GM18526 (cell line): ENCODE data around the gene TMEM163.

ENCODE experiments used
- POLR2A ChIP-seq: IDR thresholded peaks from 3 replicates; pipeline ENCODE4 v1.6.1; 2011; ENCODE audit not compliant: insufficient read length; ENCODE audit errors: extremely low read depth

The TMEM163 gene

DNA sequence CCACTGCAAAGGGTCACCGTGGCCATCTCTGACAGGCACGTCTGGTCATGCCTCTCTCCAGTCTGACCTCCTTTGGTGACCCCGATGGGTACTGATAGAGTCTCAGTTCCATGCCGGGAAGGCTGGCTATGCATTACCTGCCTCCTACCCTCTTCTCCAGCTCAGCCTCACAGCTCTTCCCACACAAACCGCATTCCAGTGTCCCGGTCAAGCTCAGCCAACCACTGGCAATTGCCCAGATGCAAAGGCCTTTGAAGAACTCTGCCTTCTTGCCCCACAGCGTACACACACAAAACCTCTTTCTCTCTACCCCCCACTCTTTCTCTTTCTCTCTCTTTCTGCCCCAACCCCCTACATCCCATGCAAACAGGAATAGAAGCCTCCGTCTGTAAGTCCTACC, 37.6 kb downstream of the TMEM163 start:
- no peak for TF ChIP-seq POLR2A

DNA sequence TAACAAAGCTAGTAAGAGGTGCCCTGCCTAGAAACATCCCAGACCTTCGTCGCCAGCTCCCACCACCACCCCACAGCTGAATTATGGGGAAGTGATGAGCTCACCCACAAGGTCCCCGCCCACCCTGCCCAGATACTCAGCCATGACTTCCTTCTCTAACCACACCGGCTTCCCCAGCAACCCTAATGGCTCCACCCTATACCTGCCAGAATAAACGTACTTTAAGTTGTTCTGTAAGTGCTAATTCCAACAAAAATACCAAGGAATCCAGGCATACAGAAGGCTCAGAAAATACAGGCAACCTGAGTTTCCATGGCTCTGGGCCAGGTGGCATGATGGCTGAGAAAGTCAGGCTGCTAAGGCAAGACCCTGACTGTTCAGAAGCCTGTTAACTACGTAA, 39.1 kb downstream of the TMEM163 start:
- no peak for TF ChIP-seq POLR2A

DNA sequence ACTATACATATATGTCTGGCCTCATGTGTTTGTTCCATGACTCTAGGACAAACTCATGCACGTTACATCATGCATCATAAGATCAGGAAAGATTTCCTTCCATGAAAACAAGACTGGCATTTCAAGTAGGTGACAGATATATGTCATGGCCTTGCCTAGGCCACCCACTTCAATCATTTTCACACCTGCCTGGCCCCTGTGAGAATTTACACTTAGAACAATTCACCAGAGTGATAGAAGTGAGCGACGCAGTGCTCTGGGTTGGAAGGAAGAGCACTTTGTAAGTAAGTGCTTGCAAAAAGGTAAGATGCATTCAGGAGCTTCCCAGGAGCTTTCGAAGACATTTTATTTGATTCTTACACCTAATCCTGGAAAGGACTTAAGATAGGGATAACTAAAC, 39.5 kb downstream of the TMEM163 start:
- TF ChIP-seq POLR2A = no peak

DNA sequence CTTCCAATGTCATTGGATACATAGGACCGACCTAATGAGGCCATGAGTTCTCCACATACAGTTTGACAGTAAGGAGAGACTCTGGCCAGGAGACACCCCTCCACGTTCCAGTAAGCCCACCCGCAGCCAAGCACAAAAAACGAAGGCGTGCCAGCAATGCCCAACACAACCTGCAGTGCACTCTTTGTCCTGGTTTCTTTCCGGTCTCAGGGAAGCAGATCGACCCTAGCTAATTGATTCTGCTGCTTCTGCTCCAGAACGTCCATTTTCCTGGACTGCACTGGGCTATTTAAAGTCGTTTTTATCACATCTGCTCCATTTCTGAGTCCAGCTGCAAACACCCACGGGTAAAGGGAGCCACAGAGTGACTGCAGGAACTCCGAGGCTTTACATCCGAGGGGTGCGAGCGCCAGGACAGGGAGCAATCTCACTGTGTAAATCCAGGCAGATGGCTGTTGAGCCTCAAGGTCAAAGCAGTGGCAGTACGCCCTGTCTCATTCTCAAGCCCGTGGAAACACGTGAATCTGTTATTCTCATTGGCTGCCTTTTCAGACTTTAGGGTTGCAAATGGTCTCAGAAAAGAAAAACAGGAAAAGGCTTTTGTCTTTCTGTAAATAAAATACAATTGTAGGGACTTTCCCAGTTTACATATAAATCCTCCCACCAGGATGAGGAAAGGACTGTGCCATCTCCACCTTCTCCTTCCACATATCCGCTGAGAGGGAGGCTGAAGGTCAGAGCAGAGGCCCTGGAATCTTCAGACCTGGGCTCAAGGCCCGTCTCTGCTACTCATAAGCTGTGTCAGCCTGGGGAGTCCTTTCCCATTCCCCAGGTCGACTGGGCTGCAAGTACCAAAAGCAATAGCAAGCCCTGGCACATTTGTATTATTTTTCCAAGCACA, 40.7 kb downstream of the TMEM163 start:
- TF ChIP-seq POLR2A = no peak

DNA sequence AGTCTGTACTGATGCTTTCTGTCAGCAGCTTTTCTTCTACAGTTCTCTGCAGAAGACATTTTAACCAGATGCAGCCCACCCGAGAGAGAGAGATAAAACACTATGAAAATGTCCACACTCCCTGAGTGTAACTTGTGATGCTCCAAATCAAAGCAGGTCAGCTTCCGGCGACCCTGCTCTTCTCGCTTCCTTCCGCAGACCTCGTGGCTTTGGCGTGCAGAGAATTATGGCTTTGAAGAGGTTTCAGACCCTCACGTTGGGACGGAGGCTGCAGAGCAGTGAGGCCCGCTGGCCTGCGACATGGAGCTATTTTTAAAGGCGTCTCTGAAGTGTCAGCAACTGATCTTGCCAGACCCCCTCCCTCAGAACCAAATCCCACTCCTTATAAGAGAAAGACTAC, 41.8 kb downstream of the TMEM163 start:
- no peak for TF ChIP-seq POLR2A

GRCh38 chr2:134675314-134675713, 43.5 kb downstream of the TMEM163 start:
- TF ChIP-seq POLR2A = no peak

- no peak for TF ChIP-seq POLR2A
These were observed 44.1 kb downstream of the TMEM163 start for GRCh38 chr2:134674687-134675086.

DNA sequence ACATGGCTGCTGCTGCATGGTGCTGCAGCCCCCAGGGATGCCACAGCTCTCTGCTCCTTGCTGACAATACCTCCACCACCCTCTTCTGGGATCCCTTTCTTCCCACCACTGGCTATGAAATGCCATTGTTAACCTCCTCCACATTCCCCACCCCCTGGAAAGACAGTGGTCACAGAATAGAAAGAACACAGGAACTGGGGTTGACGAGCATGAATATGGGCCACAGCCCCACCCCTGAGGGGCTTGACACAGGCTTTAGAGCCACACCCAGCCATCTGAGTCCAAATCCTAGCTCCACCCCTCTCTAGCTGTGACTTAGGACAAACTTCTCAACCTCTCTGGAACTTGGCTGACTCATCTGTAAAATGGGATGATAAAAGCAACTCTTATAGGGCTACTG, 47.3 kb downstream of the TMEM163 start:
- TF ChIP-seq POLR2A = no peak

DNA sequence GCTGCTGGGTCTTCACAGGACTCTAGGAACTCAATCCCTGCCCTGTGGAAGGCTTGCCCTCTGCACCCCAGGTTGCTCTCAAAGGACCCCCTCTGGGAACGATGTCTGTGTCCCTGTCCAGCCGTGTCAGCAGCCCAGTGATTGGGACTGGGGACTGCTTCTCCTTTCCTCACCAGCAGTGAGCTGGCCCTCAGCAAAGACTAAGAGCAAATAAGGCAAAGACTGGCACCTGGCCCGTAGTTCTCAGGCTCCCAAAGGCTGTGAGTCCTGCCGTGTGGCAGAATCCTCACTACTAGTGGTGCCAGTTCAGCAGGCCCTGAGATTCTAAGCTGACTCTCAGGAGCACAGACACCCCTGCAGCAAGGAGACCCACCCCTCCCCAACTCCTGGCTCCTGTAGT, 47.8 kb downstream of the TMEM163 start:
- no peak for TF ChIP-seq POLR2A

GRCh38 chr2:134669731-134670669, 48.8 kb downstream of the TMEM163 start:
- no peak for TF ChIP-seq POLR2A

DNA sequence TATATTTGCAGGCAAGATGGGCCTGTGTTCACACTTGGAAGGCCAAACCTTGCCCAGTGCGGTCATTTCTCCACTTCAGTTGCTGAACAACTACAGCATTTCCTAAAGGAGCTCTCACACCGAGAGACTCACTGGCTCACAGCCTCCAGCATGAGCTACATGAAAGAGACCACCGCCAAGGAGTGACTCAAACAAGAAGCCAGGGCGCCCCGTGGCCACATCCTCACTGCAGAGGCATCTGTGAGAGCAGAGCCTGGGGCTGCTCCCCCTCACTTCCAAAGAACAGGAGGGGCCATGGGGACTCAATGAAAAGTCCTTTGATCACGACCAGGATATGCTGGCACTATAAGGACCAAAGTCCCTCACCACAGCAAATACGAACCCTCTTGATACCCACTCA, 50.0 kb downstream of the TMEM163 start:
- TF ChIP-seq POLR2A = no peak

GRCh38 chr2:134667541-134667940, 51.3 kb downstream of the TMEM163 start:
- no peak for TF ChIP-seq POLR2A

GRCh38 chr2:134667081-134667480, 51.7 kb downstream of the TMEM163 start:
- no peak for TF ChIP-seq POLR2A

DNA sequence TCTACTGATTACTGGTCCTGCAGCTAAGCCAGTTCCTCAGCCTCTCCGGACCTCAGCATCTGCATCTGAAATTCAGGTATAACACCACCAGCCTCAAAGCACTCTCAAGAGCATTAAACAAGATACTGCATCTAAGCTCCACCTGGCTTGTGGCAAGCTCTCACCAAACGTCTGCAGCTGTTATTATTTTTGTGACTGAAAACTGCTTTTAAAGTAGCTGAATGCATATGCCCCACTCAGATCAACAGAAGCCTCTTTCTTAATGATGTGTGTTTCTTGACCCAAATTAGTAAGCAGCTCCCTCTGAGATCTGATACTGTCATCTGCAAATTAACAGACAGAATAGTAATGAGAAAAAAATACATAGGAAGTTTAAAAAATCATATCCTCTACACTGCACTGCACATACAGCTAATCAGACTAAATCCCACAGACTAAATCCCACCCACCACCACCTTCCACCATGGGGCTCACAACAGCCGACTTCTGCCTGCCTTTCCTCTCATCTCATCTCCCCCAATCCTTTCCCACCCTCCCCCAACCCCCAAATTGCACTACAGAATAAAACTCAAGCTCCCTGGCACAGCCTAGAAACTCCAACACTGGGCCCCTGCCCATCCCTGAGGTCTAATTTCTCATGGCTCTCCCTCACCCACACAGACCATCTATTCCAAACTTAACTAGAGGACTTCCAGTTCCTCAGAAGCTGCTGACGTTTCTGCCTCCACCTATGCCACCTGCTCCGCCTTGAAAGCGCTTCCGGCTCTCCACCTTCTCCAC, 52.9 kb downstream of the TMEM163 start:
- TF ChIP-seq POLR2A = no peak
